NCI-H187 (cell line): Measurements from ENCODE around the gene MRPL21.

Experiments used
- DNase-seq, 2 experiments: peaks; one replicate each; lab custom pipeline; 2025; lab: John Stamatoyannopoulos, UW

The MRPL21 gene

GRCh38 chr11:68935066-68935465 lies 31.4 kb upstream of the MRPL21 start:
- DNase-seq: no peak

GRCh38 chr11:68934666-68935065 lies 31.0 kb upstream of the MRPL21 start:
- no peak for DNase-seq

GRCh38 chr11:68934321-68934645 lies 30.7 kb upstream of the MRPL21 start:
- no peak for DNase-seq

DNA sequence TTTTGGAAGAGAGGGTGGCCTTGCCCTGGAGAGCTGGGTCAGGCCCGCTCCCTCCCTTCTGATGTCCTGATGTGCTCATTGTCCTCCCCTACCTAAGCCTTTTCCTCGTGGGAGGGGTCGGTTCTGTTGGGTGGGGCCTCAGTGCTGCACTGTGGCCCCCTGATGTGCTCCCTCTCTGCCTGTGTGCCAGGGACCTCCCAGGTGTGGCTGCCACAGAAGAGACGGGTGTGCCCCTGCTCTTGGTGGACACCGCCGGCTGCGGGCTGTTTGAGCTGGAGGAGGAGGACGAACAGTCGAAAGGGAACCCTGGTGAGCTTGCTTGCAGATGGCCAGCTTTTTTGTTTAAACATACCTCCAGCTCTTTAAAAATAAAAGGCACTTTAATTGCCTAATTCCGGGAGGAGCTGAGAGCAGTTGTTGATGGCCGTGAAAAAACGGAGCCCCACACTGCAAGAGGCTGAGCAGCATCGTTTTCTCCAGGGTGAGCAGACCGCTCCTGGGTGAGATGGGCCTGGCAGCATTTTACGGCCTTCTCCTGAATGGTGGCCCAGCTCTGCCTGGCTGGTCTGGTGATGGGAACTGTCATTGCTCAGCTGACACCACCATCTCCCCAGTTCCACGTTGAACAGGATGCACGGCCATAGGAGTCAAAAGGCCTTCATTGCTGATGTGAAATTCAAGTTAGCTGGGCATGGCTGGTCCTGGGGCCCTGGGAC lies 30.1 kb upstream of the MRPL21 start:
- no peak for DNase-seq

DNA sequence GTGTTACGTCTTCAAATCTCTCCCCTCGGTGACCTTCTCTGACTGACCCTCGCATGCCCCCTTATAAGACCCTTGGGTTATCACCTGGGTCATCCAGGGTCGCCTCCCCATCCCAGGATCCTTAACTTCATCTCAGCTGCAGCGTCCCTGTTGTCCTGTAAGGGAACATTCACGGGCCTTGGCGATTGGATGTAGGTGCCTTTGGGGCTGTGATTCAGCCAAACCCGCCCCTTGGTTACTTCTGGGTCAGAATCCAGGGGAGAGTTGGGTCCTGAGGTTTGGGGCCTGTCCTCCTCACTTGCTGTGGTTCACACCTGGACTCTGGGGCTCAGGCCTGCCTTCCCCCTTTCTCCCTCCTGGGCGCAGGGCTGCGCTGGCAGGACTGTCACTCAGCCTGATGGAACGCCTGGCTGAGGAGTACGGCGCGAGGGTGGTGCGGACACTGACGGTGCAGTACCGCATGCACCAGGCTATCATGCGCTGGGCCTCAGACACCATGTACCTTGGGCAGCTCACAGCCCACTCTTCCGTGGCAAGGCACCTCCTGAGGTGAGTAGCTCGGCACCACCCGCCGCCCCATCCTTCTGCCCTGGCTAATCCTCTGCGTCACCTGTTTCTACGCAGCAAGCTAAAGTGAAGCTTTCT lies 29.4 kb upstream of the MRPL21 start:
- no peak for DNase-seq

- no peak for DNase-seq
Observed at GRCh38 chr11:68932358-68932757, 28.7 kb upstream of the MRPL21 start.

DNA sequence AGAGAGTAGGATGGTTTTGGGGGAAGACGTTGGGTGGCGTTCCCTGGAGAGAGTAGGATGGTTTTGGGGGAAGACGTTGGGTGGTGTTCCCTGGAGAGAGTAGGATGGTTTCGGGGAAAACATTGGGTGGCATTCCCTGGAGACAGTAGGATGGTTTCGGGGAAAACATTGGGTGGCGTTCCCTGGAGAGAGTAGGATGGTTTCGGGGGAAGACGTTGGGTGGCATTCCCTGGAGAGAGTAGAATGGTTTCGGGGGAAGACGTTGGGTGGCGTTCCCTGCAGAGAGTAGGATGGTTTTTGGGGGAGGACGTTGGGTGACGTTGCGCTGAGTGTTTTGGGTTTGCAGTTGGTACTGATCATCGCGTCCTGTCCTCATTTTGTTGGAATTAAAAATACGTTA lies 28.3 kb upstream of the MRPL21 start:
- DNase-seq: no peak

GRCh38 chr11:68930991-68931855 lies 27.6 kb upstream of the MRPL21 start:
- DNase-seq: no peak

DNA sequence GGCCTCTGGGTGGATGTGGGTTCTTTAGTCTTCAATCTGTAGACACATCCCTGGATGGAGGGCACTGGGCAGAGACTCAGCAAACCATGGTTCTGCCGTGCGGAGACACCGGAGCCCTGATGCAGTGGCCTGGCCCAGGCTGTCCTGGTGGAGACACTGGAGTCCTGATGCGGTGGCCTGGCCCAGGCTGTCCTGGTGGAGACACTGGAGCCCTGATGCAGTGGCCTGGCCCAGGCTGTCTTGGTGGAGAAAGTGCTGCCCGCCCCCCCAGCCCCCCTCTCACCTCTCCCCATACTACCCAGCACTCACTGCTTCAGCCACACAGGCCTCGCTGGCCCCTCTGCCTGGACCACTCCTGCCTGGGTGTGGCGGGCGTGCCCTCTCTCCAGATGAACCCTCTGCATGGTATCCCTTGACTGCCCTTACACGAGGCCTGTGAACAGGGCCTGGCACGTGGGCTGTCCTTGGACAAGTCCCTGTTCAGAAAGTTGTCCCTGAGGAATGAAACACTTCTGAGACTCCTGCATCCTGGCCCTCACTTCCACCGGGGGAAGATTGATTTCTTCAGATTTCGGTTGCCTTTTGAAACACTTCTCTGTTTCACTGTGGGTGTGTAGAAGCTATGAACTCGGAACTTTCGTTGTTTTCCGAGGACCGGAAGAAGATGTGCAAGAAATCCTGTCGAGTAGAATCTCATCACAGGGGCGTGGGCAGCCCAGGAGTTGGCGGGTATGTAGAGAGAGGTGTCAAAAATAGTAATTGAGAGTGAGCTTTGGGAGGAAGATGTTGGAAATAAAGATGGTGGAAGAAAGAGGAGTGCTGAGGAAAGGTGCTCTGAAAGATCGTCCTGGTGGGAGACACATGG lies 26.3 kb upstream of the MRPL21 start:
- DNase-seq: no peak

GRCh38 chr11:68929135-68929534 lies 25.5 kb upstream of the MRPL21 start:
- no peak for DNase-seq

GRCh38 chr11:68928136-68928880 lies 24.7 kb upstream of the MRPL21 start:
- no peak for DNase-seq

GRCh38 chr11:68927280-68928135 lies 23.9 kb upstream of the MRPL21 start:
- DNase-seq: no peak

GRCh38 chr11:68925611-68926010 lies 22.0 kb upstream of the MRPL21 start:
- DNase-seq: no peak

DNA sequence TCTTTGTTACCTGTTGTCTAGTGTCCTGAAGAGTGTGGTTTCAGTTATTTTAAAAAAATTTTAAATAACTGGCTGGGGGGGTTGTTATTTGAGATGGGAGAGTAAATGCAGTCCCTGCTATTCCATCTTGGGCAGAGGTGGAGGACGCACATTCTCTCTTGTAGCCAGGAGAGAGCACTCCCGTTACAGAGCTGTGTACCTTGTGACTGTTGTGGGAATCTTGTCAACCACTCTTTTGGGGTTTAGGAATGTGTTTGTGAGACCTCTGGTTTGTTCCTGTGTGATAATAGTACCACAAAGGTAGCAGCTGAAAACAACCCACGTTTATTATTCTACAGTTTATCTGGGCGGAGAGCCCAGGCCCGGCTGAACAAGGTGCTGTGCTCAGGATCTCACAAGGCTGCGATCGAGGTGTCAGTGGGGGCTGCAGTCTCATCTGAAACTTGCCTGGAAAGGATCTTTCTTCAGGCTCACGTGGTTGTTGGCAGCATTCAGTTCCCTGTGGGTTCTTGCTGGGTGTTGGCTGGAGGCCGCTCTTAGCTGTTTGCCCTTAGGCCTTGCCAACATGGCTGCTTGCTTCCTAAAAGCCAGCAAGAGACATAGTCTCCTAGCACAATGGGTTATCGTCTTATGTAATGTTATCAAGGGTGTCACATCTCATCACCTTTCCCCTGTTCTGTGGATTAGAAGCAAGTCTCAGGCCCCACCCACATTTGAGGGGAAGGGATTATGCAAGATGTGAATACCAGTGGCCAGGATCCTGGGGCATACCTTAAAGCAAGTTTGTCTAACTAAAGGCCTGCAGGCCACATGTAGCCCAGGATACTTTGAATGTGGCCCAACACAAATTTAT lies 20.7 kb upstream of the MRPL21 start:
- DNase-seq: no peak

DNA sequence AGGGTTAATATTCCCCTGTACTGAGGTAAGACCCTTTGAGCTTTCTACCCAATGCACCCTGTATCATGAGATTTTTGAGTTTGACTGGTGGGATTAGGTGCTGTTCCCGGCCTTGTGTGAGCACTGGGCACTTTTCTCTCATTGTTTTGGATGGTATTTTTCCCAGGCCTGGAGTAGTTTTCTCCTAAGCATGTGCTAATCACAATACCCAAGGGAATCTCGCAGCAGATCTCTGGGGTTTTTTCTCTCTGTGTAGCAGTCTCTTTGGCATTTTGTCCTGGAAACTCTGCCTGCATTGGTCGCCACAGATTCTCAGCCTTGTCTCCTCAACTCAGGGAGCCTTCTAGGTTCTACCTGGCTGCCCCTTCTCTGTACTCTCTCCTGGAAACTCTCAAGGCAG lies 20.0 kb upstream of the MRPL21 start:
- DNase-seq: no peak

DNA sequence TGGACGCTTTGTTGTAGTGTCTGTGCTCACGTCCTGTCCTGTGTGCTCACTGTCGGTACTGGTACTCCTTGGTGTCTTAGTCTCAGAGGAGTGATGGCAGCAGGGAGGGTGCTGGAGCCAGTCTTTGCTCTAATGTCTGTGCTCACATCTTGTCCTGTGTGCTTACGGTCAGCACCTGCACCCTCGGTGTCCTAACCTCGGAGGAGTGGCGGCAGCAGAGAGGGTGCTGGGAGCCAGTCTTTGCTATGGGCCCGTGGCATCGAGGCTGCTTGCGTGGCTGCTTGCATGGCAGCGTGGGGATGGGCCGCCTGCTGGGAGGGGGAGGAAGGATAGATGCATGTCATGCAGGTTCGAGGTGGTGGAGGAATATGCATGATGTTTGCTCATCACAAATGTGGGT lies 12.8 kb upstream of the MRPL21 start:
- no peak for DNase-seq

DNA sequence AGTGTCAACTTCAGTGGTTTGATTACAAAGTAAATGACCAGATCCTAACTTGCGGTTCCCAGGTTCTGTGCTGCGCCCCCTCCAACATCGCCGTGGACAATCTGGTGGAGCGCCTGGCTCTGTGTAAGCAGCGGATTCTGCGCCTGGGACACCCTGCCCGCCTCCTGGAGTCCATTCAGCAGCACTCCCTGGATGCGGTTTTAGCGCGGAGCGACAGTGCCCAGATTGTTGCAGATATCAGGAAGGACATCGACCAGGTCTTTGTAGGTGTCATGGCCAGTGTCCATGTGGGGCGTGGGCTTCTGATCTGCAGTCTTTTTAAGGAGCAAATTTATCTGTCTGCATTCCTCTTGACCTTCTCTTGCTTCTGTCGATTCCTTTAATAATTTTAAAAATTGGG lies 11.1 kb upstream of the MRPL21 start:
- no peak for DNase-seq

DNA sequence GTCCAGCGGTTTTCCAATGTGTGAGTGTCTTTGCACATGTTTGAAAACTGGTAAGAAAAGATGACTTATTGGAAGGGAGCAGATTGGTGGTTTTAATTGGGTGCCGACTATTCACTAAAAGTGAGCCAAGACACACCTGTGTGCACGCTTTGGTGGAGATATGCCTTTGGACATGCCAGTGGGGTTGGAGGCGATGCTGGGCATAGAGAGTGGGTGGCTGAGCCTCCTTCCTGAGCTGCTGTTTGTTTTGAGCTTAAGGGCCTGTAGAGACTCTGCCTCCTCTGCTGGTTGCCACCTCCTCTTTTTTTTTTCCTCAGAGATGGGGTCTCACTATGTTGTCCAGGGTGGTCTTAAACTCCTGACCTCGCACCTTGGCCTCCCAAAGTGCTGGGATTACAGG lies 9.6 kb upstream of the MRPL21 start:
- DNase-seq: no peak

- no peak for DNase-seq
Observed at GRCh38 chr11:68912254-68912653, 8.6 kb upstream of the MRPL21 start.

DNA sequence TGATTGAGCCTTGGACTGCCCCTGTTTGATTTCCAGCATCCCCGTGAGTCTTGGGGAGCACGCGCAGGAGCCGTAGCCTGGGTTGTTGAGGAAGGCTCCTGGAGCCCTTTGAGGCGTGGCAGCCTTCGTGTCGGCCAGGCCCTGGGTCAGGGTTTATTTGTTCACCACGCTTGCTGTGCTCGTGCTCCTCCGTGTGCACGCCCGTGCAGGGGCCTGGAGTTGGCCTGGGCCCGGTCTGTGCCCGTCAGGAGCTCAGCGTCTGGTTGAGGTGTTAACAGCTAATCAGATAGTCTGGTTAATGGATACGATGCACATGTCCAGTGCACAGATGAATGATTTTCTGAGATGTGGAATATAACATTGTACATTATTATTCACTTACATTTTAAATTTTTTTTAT lies 8.1 kb upstream of the MRPL21 start:
- DNase-seq: no peak
